ENCODE results near the gene ASAP2.

DNA sequence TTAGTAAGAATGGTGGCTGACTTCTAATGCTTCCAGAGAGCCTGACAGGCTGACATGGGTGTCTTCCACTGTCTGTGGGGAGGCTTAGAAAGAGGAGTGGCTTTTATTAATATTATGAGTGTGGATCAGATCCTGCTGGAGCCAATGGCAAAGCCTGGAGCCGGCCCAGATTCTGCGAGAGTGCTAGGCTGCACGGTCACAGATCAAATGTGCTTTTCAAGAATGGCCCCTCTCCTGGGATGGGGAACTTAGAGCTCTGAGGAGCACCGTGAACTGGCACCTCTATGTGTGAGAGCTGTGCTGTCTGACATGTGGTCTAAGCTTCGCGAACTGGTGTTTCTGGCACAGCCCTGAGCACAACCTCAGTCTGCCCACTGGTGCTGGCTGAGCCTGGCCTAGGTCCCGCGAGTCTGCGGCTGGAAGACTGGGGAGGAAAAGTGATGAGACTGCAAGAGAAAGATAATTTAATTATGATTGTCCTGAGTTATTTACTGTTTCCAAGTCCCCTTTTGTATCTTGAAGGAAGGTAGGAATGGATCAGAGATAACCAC, 70.4 kb downstream of the ASAP2 start:
- TF ChIP-seq, protein P1, sequence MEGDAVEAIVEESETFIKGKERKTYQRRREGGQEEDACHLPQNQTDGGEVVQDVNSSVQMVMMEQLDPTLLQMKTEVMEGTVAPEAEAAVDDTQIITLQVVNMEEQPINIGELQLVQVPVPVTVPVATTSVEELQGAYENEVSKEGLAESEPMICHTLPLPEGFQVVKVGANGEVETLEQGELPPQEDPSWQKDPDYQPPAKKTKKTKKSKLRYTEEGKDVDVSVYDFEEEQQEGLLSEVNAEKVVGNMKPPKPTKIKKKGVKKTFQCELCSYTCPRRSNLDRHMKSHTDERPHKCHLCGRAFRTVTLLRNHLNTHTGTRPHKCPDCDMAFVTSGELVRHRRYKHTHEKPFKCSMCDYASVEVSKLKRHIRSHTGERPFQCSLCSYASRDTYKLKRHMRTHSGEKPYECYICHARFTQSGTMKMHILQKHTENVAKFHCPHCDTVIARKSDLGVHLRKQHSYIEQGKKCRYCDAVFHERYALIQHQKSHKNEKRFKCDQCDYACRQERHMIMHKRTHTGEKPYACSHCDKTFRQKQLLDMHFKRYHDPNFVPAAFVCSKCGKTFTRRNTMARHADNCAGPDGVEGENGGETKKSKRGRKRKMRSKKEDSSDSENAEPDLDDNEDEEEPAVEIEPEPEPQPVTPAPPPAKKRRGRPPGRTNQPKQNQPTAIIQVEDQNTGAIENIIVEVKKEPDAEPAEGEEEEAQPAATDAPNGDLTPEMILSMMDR (IDR thresholded peaks at IDR 0.05; ENCODE audit: poor library complexity, severe bottlenecking): no peak
- TF ChIP-seq POLR2AphosphoS5 (IDR thresholded peaks at IDR 0.05): no peak
- TF ChIP-seq, protein P2, sequence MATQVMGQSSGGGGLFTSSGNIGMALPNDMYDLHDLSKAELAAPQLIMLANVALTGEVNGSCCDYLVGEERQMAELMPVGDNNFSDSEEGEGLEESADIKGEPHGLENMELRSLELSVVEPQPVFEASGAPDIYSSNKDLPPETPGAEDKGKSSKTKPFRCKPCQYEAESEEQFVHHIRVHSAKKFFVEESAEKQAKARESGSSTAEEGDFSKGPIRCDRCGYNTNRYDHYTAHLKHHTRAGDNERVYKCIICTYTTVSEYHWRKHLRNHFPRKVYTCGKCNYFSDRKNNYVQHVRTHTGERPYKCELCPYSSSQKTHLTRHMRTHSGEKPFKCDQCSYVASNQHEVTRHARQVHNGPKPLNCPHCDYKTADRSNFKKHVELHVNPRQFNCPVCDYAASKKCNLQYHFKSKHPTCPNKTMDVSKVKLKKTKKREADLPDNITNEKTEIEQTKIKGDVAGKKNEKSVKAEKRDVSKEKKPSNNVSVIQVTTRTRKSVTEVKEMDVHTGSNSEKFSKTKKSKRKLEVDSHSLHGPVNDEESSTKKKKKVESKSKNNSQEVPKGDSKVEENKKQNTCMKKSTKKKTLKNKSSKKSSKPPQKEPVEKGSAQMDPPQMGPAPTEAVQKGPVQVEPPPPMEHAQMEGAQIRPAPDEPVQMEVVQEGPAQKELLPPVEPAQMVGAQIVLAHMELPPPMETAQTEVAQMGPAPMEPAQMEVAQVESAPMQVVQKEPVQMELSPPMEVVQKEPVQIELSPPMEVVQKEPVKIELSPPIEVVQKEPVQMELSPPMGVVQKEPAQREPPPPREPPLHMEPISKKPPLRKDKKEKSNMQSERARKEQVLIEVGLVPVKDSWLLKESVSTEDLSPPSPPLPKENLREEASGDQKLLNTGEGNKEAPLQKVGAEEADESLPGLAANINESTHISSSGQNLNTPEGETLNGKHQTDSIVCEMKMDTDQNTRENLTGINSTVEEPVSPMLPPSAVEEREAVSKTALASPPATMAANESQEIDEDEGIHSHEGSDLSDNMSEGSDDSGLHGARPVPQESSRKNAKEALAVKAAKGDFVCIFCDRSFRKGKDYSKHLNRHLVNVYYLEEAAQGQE (IDR thresholded peaks at IDR 0.05; ENCODE audit: borderline replicate concordance): no peak
